Smooth muscle cell (in vitro differentiated cells): Measurements from ENCODE around the gene SNX15. TPM values are rescaled to one million over a fixed set of nuclear protein-coding genes. Genes with fewer than 3 reads are reported as not detected.

Experiments used
- DNase-seq: peaks from one replicate; lab custom pipeline; 2025; ENCODE audit not compliant: unreplicated experiment; lab: John Stamatoyannopoulos, UW
- H2AFZ ChIP-seq: fragments of 200-600 bp; sonication (generic); 2 replicates; pipeline ENCODE4 v1.6.0; 2016; ENCODE audit warnings: antibody characterized with exemption, low read depth, mild to moderate bottlenecking
- H3F3A ChIP-seq: fragments of 200-600 bp; sonication (generic); 2 replicates; pipeline ENCODE4 v1.6.0; 2017; ENCODE audit warnings: antibody characterized with exemption, low read depth
- H3K27ac ChIP-seq: fragments of 200-600 bp; sonication (generic); 2 replicates; pipeline ENCODE4 v1.5.1; 2016; ENCODE audit warnings: low read depth, mild to moderate bottlenecking
- H3K27me3 ChIP-seq: fragments of 200-600 bp; sonication (generic); 2 replicates; pipeline ENCODE4 v1.6.1; 2016; ENCODE audit warnings: low read depth, mild to moderate bottlenecking
- H3K36me3 ChIP-seq: fragments of 200-600 bp; sonication (generic); 2 replicates; pipeline ENCODE4 v1.5.1; 2016; ENCODE audit warnings: low read depth
- H3K4me1 ChIP-seq: fragments of 200-600 bp; sonication (generic); 2 replicates; pipeline ENCODE4 v1.5.1; 2016; ENCODE audit warnings: low read depth
- H3K4me2 ChIP-seq: fragments of 200-600 bp; sonication (generic); 2 replicates; pipeline ENCODE4 v1.6.0; 2016; ENCODE audit warnings: mild to moderate bottlenecking
- H3K4me3 ChIP-seq: fragments of 200-600 bp; sonication (generic); 2 replicates; pipeline ENCODE4 v1.5.1; 2016; ENCODE audit warnings: mild to moderate bottlenecking
- H3K79me2 ChIP-seq: fragments of 200-600 bp; sonication (generic); 2 replicates; pipeline ENCODE4 v1.6.0; 2016; ENCODE audit warnings: low read depth, mild to moderate bottlenecking
- H3K9ac ChIP-seq: fragments of 200-600 bp; sonication (generic); 2 replicates; pipeline ENCODE4 v1.6.0; 2016; ENCODE audit warnings: low read depth
- H3K9me3 ChIP-seq: fragments of 200-600 bp; sonication (generic); replicated peaks from 2 replicates; pipeline ENCODE4 v1.5.1; 2016; ENCODE audit warnings: low read depth
- H4K20me1 ChIP-seq: fragments of 200-600 bp; sonication (generic); 2 replicates; pipeline ENCODE4 v1.6.0; 2016; ENCODE audit warnings: low read depth
- CTCF ChIP-seq: fragments of 200-600 bp; sonication (generic); IDR thresholded peaks from 2 replicates; pipeline ENCODE4 v1.5.1; 2017; ENCODE audit warnings: borderline replicate concordance, mild to moderate bottlenecking, antibody characterized with exemption; ENCODE audit not compliant: insufficient read depth, poor library complexity, severe bottlenecking
- WGBS: methylation state at CpG from one replicate; pipeline ENCODE4 v1.1.7; 2016; ENCODE audit warnings: low lambda C conversion rate; 5-methylcytosine and 5-hydroxymethylcytosine counted together
- polyA plus RNA-seq: library from polyadenylated mRNA; unstranded; fragments of >200 nt; fragmentation: Nextera tagmentation; extraction: Ambion mirVana; gene quantifications from 2 replicates; pipeline ENCODE4 v1.2.1, GENCODE V29; 2016
- total RNA-seq: library from RNA; depleted of rRNA; stranded (reverse); fragments of >200 nt; gene quantifications from 2 replicates; pipeline ENCODE4 v1.2.3, GENCODE V29; 2014

The SNX15 gene
- total and polyA plus RNA-seq, 2 experiments from 2014 or later = 14.8 to 24.7 TPM

- WGBS = 62% methylated on average over 10 of the region's 10 CpGs
- Histone ChIP-seq H3K4me3 (peak overlapping the region; percentile 68), H2AFZ (peak overlapping the region; percentile 95), H3K9me3 (no peaks in the 10 kb centered on the region), H3K4me2 (peak overlapping the region; percentile 85), H3K27ac (peak overlapping the region; percentile 57), H3K4me1 (peaks cover 5% of the 10 kb centered on the region), H3K27me3 (no peaks in the 10 kb centered on the region), H3K9ac (peak overlapping the region; percentile 42), H3F3A (no peaks in the 10 kb centered on the region), H3K79me2 (peaks cover 6% of the 10 kb centered on the region), H3K36me3 (no peaks in the 10 kb centered on the region), H4K20me1 (no peaks in the 10 kb centered on the region)
- no peak for DNase-seq
- no peak for TF ChIP-seq CTCF
These were observed 429 bp upstream of the SNX15 start for GRCh38 chr11:65026810-65027209.

GRCh38 chr11:65032216-65032615 is 5.0 kb downstream of the SNX15 start:
- Histone ChIP-seq H2AFZ (no peak overlapping the region), H3K27ac (no peak overlapping the region), H3K4me1 (peaks cover 5% of the 10 kb centered on the region), H3K4me3 (no peak overlapping the region), H3K9ac (no peak overlapping the region), H3K9me3 (no peaks in the 10 kb centered on the region), H3K36me3 (no peaks in the 10 kb centered on the region), H3K27me3 (no peaks in the 10 kb centered on the region), H3K4me2 (no peak overlapping the region), H3K79me2 (peaks cover 6% of the 10 kb centered on the region), H3F3A (no peaks in the 10 kb centered on the region), H4K20me1 (no peaks in the 10 kb centered on the region)
- DNase-seq = no peak
- TF ChIP-seq CTCF = no peak
- WGBS = 86% methylated on average over 13 of the region's 13 CpGs

GRCh38 chr11:65034423-65034822 is 7.2 kb downstream of the SNX15 start:
- Histone ChIP-seq H3K27me3 (no peaks in the 10 kb centered on the region), H3F3A (no peaks in the 10 kb centered on the region), H4K20me1 (no peaks in the 10 kb centered on the region), H2AFZ (no peak overlapping the region), H3K9ac (no peak overlapping the region), H3K79me2 (peaks cover 5% of the 10 kb centered on the region), H3K4me1 (no peaks in the 10 kb centered on the region), H3K4me2 (no peak overlapping the region), H3K9me3 (no peaks in the 10 kb centered on the region), H3K36me3 (no peaks in the 10 kb centered on the region), H3K4me3 (no peak overlapping the region), H3K27ac (no peak overlapping the region)
- no peak for TF ChIP-seq CTCF
- 98% methylated on average over 2 of the region's 2 CpGs for WGBS
- no peak for DNase-seq

GRCh38 chr11:65035579-65035978 is 8.3 kb downstream of the SNX15 start:
- Histone ChIP-seq H3K79me2 (no peaks in the 10 kb centered on the region), H3K9me3 (no peaks in the 10 kb centered on the region), H2AFZ (no peak overlapping the region)

More at GRCh38 chr11:65035579-65035978, 8.3 kb downstream of the SNX15 start:
- 93% methylated on average over 11 of the region's 11 CpGs for WGBS
- TF ChIP-seq CTCF = no peak
- Histone ChIP-seq H3K4me2 (no peak overlapping the region), H3K4me3 (no peak overlapping the region), H3K27me3 (no peaks in the 10 kb centered on the region), H3K27ac (no peak overlapping the region), H3K36me3 (no peaks in the 10 kb centered on the region), H3F3A (peaks cover 5% of the 10 kb centered on the region), H4K20me1 (no peaks in the 10 kb centered on the region), H3K4me1 (no peaks in the 10 kb centered on the region), H3K9ac (no peak overlapping the region)
- DNase-seq = no peak
